IPS-15b (cell line): Measurements from ENCODE around the gene TUBA3D.
"Not testable (repeated sequence)": the region's sequence is repeated elsewhere in the genome, so short reads cannot be mapped to it uniquely, and the experiment has no call there.

Source experiments
- H3K27me3 ChIP-seq: one replicate; pipeline ENCODE4 v1.6.1; 2013; ENCODE audit warnings: low read length; ENCODE audit not compliant: control insufficient read depth, insufficient read depth
- H3K36me3 ChIP-seq: one replicate; pipeline ENCODE4 v1.6.1; 2013; ENCODE audit warnings: low read length; ENCODE audit not compliant: control insufficient read depth, insufficient read depth
- H3K4me1 ChIP-seq: one replicate; pipeline ENCODE4 v1.6.1; 2013; ENCODE audit warnings: mild to moderate bottlenecking, low read length; ENCODE audit not compliant: control insufficient read depth, insufficient read depth
- H3K4me3 ChIP-seq: one replicate; pipeline ENCODE4 v1.5.1; 2013; ENCODE audit warnings: low read depth, low read length
- H3K9ac ChIP-seq: one replicate; pipeline ENCODE4 v1.6.1; 2013; ENCODE audit warnings: low read depth, mild to moderate bottlenecking, low read length
- H3K9me3 ChIP-seq: one replicate; pipeline ENCODE4 v1.6.1; 2013; ENCODE audit warnings: mild to moderate bottlenecking, low read length; ENCODE audit not compliant: control insufficient read depth, insufficient read depth

Gene TUBA3D

GRCh38 chr2:131475831-131476230 lies at the start of gene TUBA3D:
TSS of gene TUBA3D (plus strand) at chr2:131476119. CDS start at chr2:131476200, 81 bp downstream.
- H3K4me3 ChIP-seq = no peak within 1 kb of the TSS
- no peaks in the 10 kb centered on the region for H3K9me3 ChIP-seq
- no peaks in the 10 kb centered on the region for H3K36me3 ChIP-seq
- no peaks in the 10 kb centered on the region for H3K27me3 ChIP-seq
- no peak within 1 kb of the TSS for H3K9ac ChIP-seq
- H3K4me1 ChIP-seq = no peaks in the 10 kb centered on the region

DNA sequence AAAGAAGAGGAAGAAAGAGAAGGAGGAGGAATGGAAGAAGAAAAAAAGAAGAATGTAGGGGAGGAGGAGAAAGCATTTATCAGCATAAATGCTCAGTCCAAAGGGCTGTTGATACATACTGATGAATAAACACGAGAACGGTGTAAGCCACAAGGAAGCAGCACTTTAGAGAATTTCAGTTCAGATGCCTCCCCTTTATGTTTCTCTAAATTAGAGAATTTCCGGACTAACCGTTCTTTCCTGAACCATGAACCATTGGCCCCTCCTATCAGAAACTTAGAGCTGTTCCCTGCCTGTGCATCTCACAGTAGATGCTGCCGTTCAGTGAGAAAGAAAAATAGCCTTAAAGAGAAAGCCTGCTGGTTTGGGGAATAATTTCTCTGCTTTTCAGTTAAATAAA lies 49.2 kb upstream of the TUBA3D start:
- no peaks in the 10 kb centered on the region for H3K4me1 ChIP-seq
- H3K27me3 ChIP-seq = peaks cover 31% of the 10 kb centered on the region
- peaks cover 5% of the 10 kb centered on the region for H3K9me3 ChIP-seq
- no peak overlapping the region for H3K9ac ChIP-seq
- H3K36me3 ChIP-seq = no peaks in the 10 kb centered on the region
- H3K4me3 ChIP-seq = no peak overlapping the region

DNA sequence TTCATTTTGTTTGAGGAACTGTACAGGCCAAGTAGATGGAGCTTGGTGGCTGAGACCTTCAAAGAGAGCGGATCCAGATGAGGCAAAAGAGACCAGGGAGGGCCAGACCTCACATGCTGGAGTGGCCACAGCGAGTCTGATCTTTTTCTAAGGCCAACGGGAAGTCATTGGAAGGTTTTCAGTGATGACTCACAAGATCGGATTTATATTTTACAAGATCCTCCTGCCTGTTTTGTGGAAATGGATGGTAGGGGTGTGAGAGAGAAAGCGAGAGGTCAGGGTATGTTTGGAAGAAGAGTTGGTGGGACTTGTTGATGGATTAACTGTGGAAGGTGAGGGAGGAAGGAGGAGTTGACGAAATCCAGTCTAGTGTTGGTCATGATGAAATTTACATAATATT lies 44.6 kb upstream of the TUBA3D start:
- Histone ChIP-seq H3K4me1 (no peaks in the 10 kb centered on the region), H3K27me3 (peaks cover 10% of the 10 kb centered on the region), H3K9me3 (no peaks in the 10 kb centered on the region), H3K4me3 (no peak overlapping the region), H3K9ac (no peak overlapping the region), H3K36me3 (no peaks in the 10 kb centered on the region)

DNA sequence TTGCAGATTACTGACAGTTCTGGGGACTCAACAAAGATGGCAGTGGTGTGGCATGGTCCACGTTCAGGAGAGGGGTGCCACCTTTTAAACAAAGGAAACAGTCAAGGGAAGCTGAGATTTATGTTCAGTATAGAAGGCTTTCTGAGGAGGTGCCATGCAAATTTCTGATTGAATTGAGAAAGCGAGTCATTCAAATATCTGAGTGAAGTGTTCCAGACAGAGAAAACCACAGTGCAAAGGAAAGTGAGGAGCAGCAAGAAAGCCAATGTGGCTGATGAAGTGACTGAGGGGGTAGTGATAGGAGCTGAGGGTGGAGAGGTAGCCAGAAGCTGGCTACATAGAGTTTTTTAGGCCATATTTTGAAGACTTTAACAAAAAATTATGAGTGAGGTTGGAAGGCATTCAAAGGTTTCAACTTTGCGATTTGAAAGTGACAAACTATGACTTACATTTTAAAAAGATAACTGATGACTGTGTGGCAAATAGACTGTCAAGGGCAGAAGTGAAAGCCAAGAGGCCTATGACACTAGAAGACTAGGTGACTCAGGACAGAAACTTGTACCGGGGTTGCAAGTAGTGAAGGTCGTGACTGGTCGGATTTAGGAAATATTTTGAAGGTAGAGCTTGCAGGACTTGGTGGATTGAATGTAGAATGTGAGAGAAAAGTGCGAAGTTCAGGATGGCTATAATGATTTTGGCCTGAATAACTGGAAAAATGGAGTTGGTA lies 35.0 kb upstream of the TUBA3D start:
- H3K9ac ChIP-seq, H3K4me1 ChIP-seq, H3K36me3 ChIP-seq, H3K4me3 ChIP-seq, H3K9me3 ChIP-seq, H3K27me3 ChIP-seq: not testable (repeated sequence)

GRCh38 chr2:131444736-131445514 lies 31.0 kb upstream of the TUBA3D start:
- H3K9me3 ChIP-seq, H3K4me3 ChIP-seq, H3K4me1 ChIP-seq, H3K27me3 ChIP-seq, H3K36me3 ChIP-seq, H3K9ac ChIP-seq: not testable (repeated sequence)

- H3K9me3 ChIP-seq, H3K9ac ChIP-seq, H3K4me3 ChIP-seq, H3K4me1 ChIP-seq, H3K36me3 ChIP-seq, H3K27me3 ChIP-seq: not testable (repeated sequence)
These were observed 30.5 kb upstream of the TUBA3D start for GRCh38 chr2:131445515-131445797.

- Histone ChIP-seq H3K9me3 (no peaks in the 10 kb centered on the region), H3K9ac (no peak overlapping the region), H3K4me3 (no peak overlapping the region), H3K36me3 (no peaks in the 10 kb centered on the region), H3K4me1 (no peaks in the 10 kb centered on the region), H3K27me3 (no peaks in the 10 kb centered on the region)
These were observed 30.0 kb upstream of the TUBA3D start for GRCh38 chr2:131445896-131446295.

GRCh38 chr2:131447981-131448380 lies 27.9 kb upstream of the TUBA3D start:
- not testable (repeated sequence) for H3K9me3 ChIP-seq

GRCh38 chr2:131451265-131451949 lies 24.5 kb upstream of the TUBA3D start:
- H3K9me3 ChIP-seq, H3K27me3 ChIP-seq, H3K4me3 ChIP-seq, H3K4me1 ChIP-seq, H3K9ac ChIP-seq, H3K36me3 ChIP-seq: not testable (repeated sequence)

More at GRCh38 chr2:131447981-131448380, 27.9 kb upstream of the TUBA3D start:
- H3K36me3 ChIP-seq, H3K9ac ChIP-seq, H3K4me1 ChIP-seq, H3K27me3 ChIP-seq, H3K4me3 ChIP-seq: not testable (repeated sequence)

- H3K4me1 ChIP-seq, H3K27me3 ChIP-seq, H3K4me3 ChIP-seq, H3K36me3 ChIP-seq, H3K9me3 ChIP-seq, H3K9ac ChIP-seq: not testable (repeated sequence)
These were observed 21.0 kb upstream of the TUBA3D start for GRCh38 chr2:131454914-131455313.

DNA sequence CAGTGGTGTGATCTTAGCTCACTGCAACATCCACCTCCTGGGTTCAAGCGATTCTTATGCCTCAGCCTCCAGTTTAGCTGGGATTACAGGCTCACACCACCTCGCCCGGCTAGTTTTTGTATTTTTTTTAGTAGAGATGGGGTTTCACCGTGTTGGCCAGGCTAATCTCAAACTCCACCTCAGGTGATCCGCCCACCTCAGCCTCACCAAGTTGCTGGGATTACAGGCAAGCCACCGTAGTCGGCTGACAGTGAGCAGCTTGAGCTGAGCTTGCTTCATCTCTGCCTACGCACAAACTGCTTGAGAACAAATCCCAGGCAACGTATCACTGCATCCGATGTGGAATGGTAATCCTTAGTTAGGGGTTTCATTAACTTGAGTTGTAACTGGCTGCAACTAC lies 8.2 kb upstream of the TUBA3D start:
- H3K27me3 ChIP-seq, H3K9ac ChIP-seq, H3K4me3 ChIP-seq: not testable (repeated sequence)

DNA sequence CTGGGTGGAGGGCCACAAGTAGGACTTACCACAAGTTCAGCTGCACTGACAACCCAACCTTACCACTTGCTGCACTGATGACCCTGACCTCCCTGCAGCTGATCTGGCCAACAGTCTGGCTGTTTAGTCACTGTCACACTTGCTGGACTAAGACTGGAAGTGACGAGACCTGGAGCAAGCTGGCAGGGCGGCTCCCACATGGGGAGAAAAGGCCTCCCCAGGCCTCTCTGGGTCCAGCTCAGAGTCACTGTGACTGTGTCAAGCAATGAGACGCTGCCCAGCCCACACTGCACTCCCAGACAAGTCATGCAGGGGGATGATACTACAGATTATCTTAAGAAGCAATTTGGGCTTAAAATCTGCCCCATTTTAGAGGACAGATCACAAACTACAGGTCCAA lies 5.0 kb upstream of the TUBA3D start:
- not testable (repeated sequence) for H3K9ac ChIP-seq, H3K36me3 ChIP-seq, H3K4me1 ChIP-seq, H3K9me3 ChIP-seq, H3K4me3 ChIP-seq, H3K27me3 ChIP-seq

More for the DNA sequence above, 8.2 kb upstream of the TUBA3D start:
- H3K4me1 ChIP-seq, H3K36me3 ChIP-seq, H3K9me3 ChIP-seq: not testable (repeated sequence)
